K562 (cell line): Measurements from ENCODE around the gene SORCS2. TPM values are rescaled to one million over a fixed set of nuclear protein-coding genes. Genes with fewer than 3 reads are reported as not detected.

ENCODE experiments used
- ATAC-seq: fragments of 200-7000 bp; cut with Tn5 transposase; 3 replicates; pipeline ENCODE4 v1.9.1; 2020; ENCODE audit warnings: moderate library complexity
- BruUV-seq: library from RNA; stranded (reverse); fragments of 400-500 nt; replicated peaks from 2 replicates; lab custom pipeline; 2021; lab: Mats Ljungman, UMichigan
- CTCF ChIA-PET: fragments of 300-600 bp; formaldehyde crosslinking; extraction: SDS; loops from one replicate; lab custom pipeline; 2021; ENCODE audit warnings: low intra/inter-chr PET ratio; lab: Yijun Ruan, JAX
- POLR2A ChIA-PET: fragments of 300-600, 350-650 bp; sonication (Branson Sonifier 250); formaldehyde crosslinking; extraction: SDS; loops from one replicate; lab custom pipeline; 2021; ENCODE audit warnings: antibody characterized with exemption, inconsistent platforms; lab: Yijun Ruan, JAX
- DNase-seq, 4 experiments: peaks; one replicate each; pipeline versions ENCODE4 v3.0.0 to v3.0.0-alpha.2; 2011 to 2018; ENCODE audit warnings: low spot score in 3 of 4, mixed read lengths in 3 of 4; ENCODE audit errors: extremely low read depth in 1 of 4
- FAIRE-seq: peaks from 2 replicates; lab custom pipeline; 2011; peaks lifted over from hg19 to GRCh38; lab: Jason Lieb, UNC
- H2AFZ ChIP-seq: 2 replicates; pipeline ENCODE4 v1.6.0; 2011; ENCODE audit warnings: low read depth, low read length, control low read depth, inconsistent platforms
- H3K27ac ChIP-seq: fragments of 200-600 bp; 3 replicates; pipeline ENCODE4 v1.8.0; 2011; ENCODE audit warnings: low read depth, mild to moderate bottlenecking, control low read depth, inconsistent platforms, low read length, moderate library complexity, mixed read lengths; ENCODE audit errors: extremely low read depth
- H3K27me3 ChIP-seq, 2 experiments: fragments of 300-600 bp in 1 of 2; 2 replicates in 1 of 2; 3 replicates in 1 of 2; pipeline versions ENCODE4 v1.6.0 to v1.8.0; 2011; ENCODE audit warnings: inconsistent platforms in 2 of 2, low read length in 2 of 2, mild to moderate bottlenecking in 1 of 2, mixed read lengths in 1 of 2, moderate library complexity in 1 of 2; ENCODE audit not compliant: control insufficient read depth in 2 of 2, insufficient read depth in 2 of 2
- H3K36me3 ChIP-seq: fragments of 300-600 bp; 3 replicates; pipeline ENCODE4 v1.8.0; 2011; ENCODE audit warnings: mild to moderate bottlenecking, low read length, inconsistent platforms; ENCODE audit not compliant: control insufficient read depth, insufficient read depth
- H3K4me1 ChIP-seq, 2 experiments: fragments of 200-600 bp in 1 of 2; replicated peaks in 1 of 2; 2 replicates in 1 of 2; 3 replicates in 1 of 2; pipeline versions ENCODE4 v1.5.1 to v1.8.0; 2011; ENCODE audit warnings: inconsistent platforms in 2 of 2, low read length in 2 of 2, mild to moderate bottlenecking in 1 of 2, mixed read lengths in 1 of 2, moderate library complexity in 1 of 2; ENCODE audit not compliant: control insufficient read depth in 2 of 2, insufficient read depth in 2 of 2
- H3K4me2 ChIP-seq: 2 replicates; pipeline ENCODE4 v1.6.1; 2011; ENCODE audit warnings: low read length, control low read depth, inconsistent platforms, mixed read lengths; ENCODE audit not compliant: insufficient read depth
- H3K4me3 ChIP-seq: fragments of 200-600 bp; sonication (generic), shearing (Covaris generic); 2 replicates; pipeline ENCODE4 v1.5.1; 2016; ENCODE audit warnings: control low read depth, inconsistent platforms
- H3K79me2 ChIP-seq: fragments of 200-600 bp; 3 replicates; pipeline ENCODE4 v1.8.0; 2011; ENCODE audit warnings: low read length, inconsistent platforms; ENCODE audit not compliant: control insufficient read depth, insufficient read depth
- H3K9ac ChIP-seq, 2 experiments: 2 replicates each; pipeline versions ENCODE4 v1.6.0 to v1.6.1; 2011; ENCODE audit warnings: low read depth in 2 of 2, low read length in 2 of 2, control low read depth in 1 of 2, inconsistent platforms in 1 of 2, mild to moderate bottlenecking in 1 of 2, mixed read lengths in 1 of 2; ENCODE audit not compliant: insufficient read depth in 1 of 2
- H3K9me1 ChIP-seq: one replicate; pipeline ENCODE4 v1.6.0; 2011; ENCODE audit warnings: inconsistent platforms, mild to moderate bottlenecking, low read length, moderate library complexity; ENCODE audit not compliant: control insufficient read depth, insufficient read depth
- H3K9me3 ChIP-seq: replicated peaks from 2 replicates; pipeline ENCODE4 v1.5.1; 2011; ENCODE audit warnings: low read depth, low read length, inconsistent platforms; ENCODE audit not compliant: control insufficient read depth, insufficient read depth
- H4K20me1 ChIP-seq: replicated peaks from 2 replicates; pipeline ENCODE4 v1.6.1; 2011; ENCODE audit warnings: low read length, inconsistent platforms, mixed read lengths; ENCODE audit not compliant: control insufficient read depth, insufficient read depth
- CHD1 ChIP-seq: fragments of 200-600 bp; sonication (generic); IDR thresholded peaks from one replicate; pipeline ENCODE4 v1.6.1; 2012; ENCODE audit warnings: mild to moderate bottlenecking, moderate library complexity, low read length, inconsistent platforms
- EP400 ChIP-seq: fragments of 450-650 bp; IDR thresholded peaks from 2 replicates; pipeline ENCODE4 v1.6.1; 2017; ENCODE audit warnings: antibody characterized with exemption, mild to moderate bottlenecking, moderate library complexity
- HNRNPK ChIP-seq: fragments of 200-400 bp; formaldehyde crosslinking; IDR thresholded peaks from one replicate; pipeline ENCODE4 v1.6.1; 2018; ENCODE audit warnings: mild to moderate bottlenecking, low read depth, low read length; ENCODE audit not compliant: poor library complexity, severe bottlenecking
- MNT ChIP-seq, 2 experiments: fragments of 450-650 bp; conservative IDR thresholded peaks; 2 replicates each; pipeline ENCODE4 v1.6.1; 2017; ENCODE audit warnings: mild to moderate bottlenecking in 2 of 2, moderate library complexity in 2 of 2
- POLR3G ChIP-seq: IDR thresholded peaks from 2 replicates; pipeline ENCODE4 v1.6.1; 2011; ENCODE audit not compliant: insufficient read length, insufficient replicate concordance; ENCODE audit errors: extremely low read depth
- SMAD4 ChIP-seq: fragments of 250-450 bp; sonication (Bioruptor Pico); conservative IDR thresholded peaks from 2 replicates; pipeline ENCODE4 v1.8.0; 2021; ENCODE audit warnings: inconsistent platforms, mild to moderate bottlenecking, moderate library complexity
- TCF3 ChIP-seq: sonication (generic); formaldehyde crosslinking; IDR thresholded peaks from 2 replicates; pipeline ENCODE4 v1.4.0; 2020; ENCODE audit warnings: mild to moderate bottlenecking, missing genetic modification reagents
- ZFX ChIP-seq: sonication (generic); formaldehyde crosslinking; IDR thresholded peaks from 2 replicates; pipeline ENCODE4 v1.8.0; 2022; ENCODE audit warnings: mild to moderate bottlenecking, missing genetic modification reagents, moderate library complexity
- WGBS: fragments of 100-300 bp; shearing (Covaris generic); methylation state at CpG from one replicate; pipeline ENCODE4 v1.1.6; 2016; ENCODE audit warnings: low coverage, mixed read lengths; ENCODE audit not compliant: insufficient coverage; ENCODE audit errors: missing lambda C conversion rate; 5-methylcytosine and 5-hydroxymethylcytosine counted together
- in situ Hi-C: fragments of 300-500 bp; cut with MboI; formaldehyde crosslinking; loops from 4 replicates; pipeline ENCODE4 v1.15.0; 2018; ENCODE audit warnings: inconsistent platforms, mixed read lengths
- intact Hi-C: fragments of 100-400 bp; cut with micrococcal nuclease; formaldehyde crosslinking; loops from 2 replicates; pipeline ENCODE4 v1.14.2; 2022
- polyA plus RNA-seq, 8 experiments: library from polyadenylated mRNA; depleted of rRNA in 4 of 8; stranded (reverse) in 5 of 8; unstranded in 3 of 8; fragments of >200 nt; fragmentation: Nextera tagmentation in 2 of 8; fragmentation: Illumina TruSeq in 1 of 8; extraction: Ambion mirVana in 2 of 8; extraction: Trizol in 1 of 8; gene quantifications; 2 replicates each; pipeline versions ENCODE4 v1.2.1 to v1.2.3, GENCODE V29; 2011 to 2014; ENCODE audit warnings: inconsistent platforms in 1 of 8, missing spikeins in 1 of 8
- total RNA-seq, 7 experiments: library from RNA; depleted of rRNA in 6 of 7; stranded (reverse); fragments of >200 nt in 6 of 7; fragmentation: Illumina TruSeq in 2 of 7; extraction: Trizol in 2 of 7; gene quantifications; 2 replicates each; pipeline versions ENCODE4 v1.2.1 to v1.2.3, GENCODE V29; 2011 to 2021; ENCODE audit warnings: low replicate concordance in 1 of 7
- TF ChIP-seq, protein P1 (sequence below): fragments of 450-650 bp; IDR thresholded peaks from 2 replicates; pipeline ENCODE4 v1.6.1; 2016; ENCODE audit warnings: low read depth
- TF ChIP-seq, protein P2 (sequence below): sonication (generic); IDR thresholded peaks from 2 replicates; pipeline ENCODE4 v1.6.1; 2016

SORCS2 gene
- total and polyA plus RNA-seq, 9 of the 15 experiments (the other 6 are each of a cell fraction or from before 2014, with no cell fraction given) = not detected

DNA sequence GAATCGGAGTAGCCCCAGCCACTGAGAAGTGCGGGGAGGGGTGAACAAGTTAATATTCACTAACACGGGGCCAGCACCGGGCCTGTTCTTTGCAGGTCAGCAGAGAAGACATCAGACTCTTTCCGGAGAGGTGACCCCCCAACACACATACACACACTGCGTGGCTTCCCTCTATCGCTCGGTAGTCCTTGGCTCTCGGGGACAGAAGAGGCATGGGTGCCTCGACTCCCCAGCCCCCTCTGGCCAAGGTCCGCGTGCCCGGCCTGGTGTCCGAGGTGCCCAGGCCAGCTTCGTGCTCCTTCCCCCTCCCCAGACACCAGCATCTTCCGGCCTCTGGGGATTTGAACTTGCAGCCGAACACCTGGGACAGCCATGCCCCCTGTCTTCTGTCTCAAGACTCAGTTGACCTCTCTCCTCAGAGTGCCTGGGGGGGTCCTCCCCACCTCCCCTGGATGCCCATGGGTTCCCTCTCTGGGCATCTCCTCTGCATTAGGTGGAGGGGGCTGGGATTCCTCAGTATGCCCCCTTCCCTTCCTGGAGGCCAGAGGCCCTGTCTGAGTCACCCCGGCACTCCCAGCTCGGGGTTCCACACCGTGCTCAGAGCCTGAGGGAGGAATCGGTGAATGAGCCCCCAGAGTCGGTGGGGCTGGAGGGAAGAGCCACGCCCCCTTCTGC is 104.5 kb downstream of the SORCS2 start:
- 2% methylated on average over 21 of the region's 23 CpGs for WGBS
- BruUV-seq = no TSS peak
- in situ Hi-C loops = no loop called here
- CTCF ChIA-PET = interaction anchor here (1.0 kb wide), 1 partner anchor 105 kb away, joined by 3 read pairs; the partner anchor contains the start of gene SORCS2
- Histone ChIP-seq H3K9me1 (no peaks in the 10 kb centered on the region), H3K9me3 (no peaks in the 10 kb centered on the region), H3K9ac (no peak overlapping the region), H3K27me3 (peaks cover 11 to 43% of the 10 kb centered on the region in 2 experiments; a peak in 4 of 5 replicates), H3K27ac (no peak overlapping the region), H3K4me1 (no peaks in the 10 kb centered on the region), H4K20me1 (peaks cover 4% of the 10 kb centered on the region; the same call in 1 of the 2 replicates), H3K36me3 (no peaks in the 10 kb centered on the region), H2AFZ (no peak overlapping the region), H3K79me2 (no peaks in the 10 kb centered on the region), H3K4me2 (no peak overlapping the region), H3K4me3 (no peak overlapping the region)
- no peak for ATAC-seq
- no peak for FAIRE-seq
- no peak for DNase-seq
- POLR2A ChIA-PET = interaction anchor here (0.7 kb wide), 1 partner anchor 9 kb away, joined by 3 read pairs; no protein-coding TSS in a partner anchor
- intact Hi-C loops = loop anchor here (10.0 kb wide), 1 partner anchor 102 kb away; the partner anchor contains the start of gene SORCS2
- TF ChIP-seq POLR3G (no peak), SMAD4 (no peak), HNRNPK (no peak), CHD1 (no peak), EP400 (no peak), TCF3 (CRISPR knock-in tag) (no peak), ZFX (CRISPR knock-in tag) (no peak), MNT (conservative IDR thresholded peaks at IDR 0.05) (no peak)
- TF ChIP-seq, protein P1, sequence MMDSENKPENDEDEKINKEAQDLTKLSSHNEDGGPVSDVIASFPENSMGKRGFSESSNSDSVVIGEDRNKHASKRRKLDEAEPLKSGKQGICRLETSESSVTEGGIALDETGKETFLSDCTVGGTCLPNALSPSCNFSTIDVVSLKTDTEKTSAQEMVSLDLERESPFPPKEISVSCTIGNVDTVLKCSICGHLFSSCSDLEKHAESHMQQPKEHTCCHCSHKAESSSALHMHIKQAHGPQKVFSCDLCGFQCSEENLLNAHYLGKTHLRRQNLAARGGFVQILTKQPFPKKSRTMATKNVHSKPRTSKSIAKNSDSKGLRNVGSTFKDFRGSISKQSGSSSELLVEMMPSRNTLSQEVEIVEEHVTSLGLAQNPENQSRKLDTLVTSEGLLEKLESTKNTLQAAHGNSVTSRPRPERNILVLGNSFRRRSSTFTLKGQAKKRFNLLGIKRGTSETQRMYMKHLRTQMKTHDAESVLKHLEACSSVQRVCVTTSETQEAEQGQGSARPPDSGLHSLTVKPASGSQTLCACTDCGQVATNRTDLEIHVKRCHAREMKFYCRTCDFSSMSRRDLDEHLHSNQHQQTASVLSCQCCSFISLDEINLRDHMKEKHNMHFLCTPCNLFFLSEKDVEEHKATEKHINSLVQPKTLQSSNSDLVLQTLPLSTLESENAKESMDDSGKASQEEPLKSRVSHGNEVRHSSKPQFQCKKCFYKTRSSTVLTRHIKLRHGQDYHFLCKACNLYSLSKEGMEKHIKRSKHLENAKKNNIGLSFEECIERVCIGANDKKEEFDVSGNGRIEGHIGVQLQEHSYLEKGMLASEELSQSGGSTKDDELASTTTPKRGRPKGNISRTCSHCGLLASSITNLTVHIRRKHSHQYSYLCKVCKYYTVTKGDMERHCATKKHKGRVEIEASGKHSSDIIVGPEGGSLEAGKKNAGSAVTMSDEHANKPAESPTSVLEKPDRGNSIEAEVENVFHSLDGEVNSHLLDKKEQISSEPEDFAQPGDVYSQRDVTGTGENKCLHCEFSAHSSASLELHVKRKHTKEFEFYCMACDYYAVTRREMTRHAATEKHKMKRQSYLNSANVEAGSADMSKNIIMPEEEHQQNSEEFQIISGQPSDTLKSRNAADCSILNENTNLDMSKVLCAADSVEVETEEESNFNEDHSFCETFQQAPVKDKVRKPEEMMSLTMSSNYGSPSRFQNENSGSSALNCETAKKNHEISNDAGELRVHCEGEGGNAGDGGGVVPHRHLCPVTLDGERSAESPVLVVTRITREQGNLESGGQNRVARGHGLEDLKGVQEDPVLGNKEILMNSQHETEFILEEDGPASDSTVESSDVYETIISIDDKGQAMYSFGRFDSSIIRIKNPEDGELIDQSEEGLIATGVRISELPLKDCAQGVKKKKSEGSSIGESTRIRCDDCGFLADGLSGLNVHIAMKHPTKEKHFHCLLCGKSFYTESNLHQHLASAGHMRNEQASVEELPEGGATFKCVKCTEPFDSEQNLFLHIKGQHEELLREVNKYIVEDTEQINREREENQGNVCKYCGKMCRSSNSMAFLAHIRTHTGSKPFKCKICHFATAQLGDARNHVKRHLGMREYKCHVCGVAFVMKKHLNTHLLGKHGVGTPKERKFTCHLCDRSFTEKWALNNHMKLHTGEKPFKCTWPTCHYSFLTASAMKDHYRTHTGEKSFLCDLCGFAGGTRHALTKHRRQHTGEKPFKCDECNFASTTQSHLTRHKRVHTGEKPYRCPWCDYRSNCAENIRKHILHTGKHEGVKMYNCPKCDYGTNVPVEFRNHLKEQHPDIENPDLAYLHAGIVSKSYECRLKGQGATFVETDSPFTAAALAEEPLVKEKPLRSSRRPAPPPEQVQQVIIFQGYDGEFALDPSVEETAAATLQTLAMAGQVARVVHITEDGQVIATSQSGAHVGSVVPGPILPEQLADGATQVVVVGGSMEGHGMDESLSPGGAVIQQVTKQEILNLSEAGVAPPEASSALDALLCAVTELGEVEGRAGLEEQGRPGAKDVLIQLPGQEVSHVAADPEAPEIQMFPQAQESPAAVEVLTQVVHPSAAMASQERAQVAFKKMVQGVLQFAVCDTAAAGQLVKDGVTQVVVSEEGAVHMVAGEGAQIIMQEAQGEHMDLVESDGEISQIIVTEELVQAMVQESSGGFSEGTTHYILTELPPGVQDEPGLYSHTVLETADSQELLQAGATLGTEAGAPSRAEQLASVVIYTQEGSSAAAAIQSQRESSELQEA = no peak
- TF ChIP-seq, protein P2, sequence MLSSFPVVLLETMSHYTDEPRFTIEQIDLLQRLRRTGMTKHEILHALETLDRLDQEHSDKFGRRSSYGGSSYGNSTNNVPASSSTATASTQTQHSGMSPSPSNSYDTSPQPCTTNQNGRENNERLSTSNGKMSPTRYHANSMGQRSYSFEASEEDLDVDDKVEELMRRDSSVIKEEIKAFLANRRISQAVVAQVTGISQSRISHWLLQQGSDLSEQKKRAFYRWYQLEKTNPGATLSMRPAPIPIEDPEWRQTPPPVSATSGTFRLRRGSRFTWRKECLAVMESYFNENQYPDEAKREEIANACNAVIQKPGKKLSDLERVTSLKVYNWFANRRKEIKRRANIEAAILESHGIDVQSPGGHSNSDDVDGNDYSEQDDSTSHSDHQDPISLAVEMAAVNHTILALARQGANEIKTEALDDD = no peak
